Transverse colon (tissue), 4 donors: ENCODE data around the gene TSPAN17.

Experiments
- POLR2A ChIP-seq: fragments of 450-650 bp; IDR thresholded peaks from one replicate; pipeline ENCODE4 v1.6.1; 2016; ENCODE audit warnings: antibody characterized with exemption, mild to moderate bottlenecking, moderate library complexity
- POLR2AphosphoS5 ChIP-seq, 3 donors: sonication (generic); formaldehyde crosslinking; IDR thresholded peaks; one replicate each; pipeline ENCODE4 v1.6.1; 2016; ENCODE audit warnings: antibody characterized with exemption in 3 of 3
- TF ChIP-seq, protein P1 (sequence below), 5 experiments: fragments of 200-600 bp in 3 of 5; fragments of 450-650 bp in 2 of 5; sonication (generic) in 3 of 5; IDR thresholded peaks; 1 replicate in 2 of 5; 2 replicates in 3 of 5; pipeline ENCODE4 v1.5.1; 2016 to 2017; ENCODE audit warnings: antibody characterized with exemption in 5 of 5, inconsistent platforms in 3 of 5, mild to moderate bottlenecking in 2 of 5, moderate library complexity in 1 of 5

DNA sequence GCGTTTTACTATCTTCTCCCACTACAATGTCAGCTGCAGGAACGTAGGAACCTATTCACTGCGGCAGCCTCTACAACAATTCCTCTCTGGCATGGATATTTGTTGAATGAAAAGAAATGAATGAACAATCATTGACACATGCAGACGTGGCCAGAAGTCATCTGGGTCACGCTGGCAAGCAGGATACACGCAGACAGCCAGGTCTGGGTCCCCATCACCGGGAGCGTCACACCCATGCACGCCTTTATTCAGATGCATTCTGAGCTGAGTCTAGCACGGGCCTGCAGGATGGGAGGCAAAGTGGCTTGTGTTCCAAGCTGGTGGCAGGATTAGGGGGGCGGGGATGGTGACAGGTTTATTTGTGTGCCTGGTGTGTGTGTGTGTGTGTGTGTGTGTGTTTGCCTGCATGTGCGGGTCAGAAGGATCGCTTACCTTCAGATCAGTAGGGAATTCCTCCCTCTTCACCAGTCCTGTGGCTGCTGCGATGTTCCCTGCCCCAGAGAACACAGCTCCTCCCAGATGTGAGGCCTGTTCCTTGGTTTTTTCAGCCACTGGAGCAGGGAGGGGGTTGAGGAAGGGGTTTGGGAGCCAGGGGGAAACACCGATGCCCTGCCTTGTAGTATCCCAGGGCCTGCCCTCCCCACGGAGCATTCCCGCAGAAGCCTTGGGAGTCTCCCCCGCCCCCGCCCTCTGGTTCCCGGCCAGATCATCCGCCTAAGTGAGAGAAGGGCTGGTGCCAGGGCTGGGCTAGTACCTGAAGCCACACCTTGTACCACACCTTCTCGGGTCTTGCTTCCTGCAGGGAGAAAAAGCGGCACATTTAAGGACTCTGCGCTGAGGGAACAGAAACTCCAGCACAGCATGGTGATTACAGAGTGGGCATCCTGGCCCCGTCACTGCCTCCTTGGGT is 21.1 kb upstream of the TSPAN17 start:
- TF ChIP-seq POLR2A (no peak), POLR2AphosphoS5 (IDR thresholded peaks at IDR 0.05) (no peak)
- TF ChIP-seq, protein P1, sequence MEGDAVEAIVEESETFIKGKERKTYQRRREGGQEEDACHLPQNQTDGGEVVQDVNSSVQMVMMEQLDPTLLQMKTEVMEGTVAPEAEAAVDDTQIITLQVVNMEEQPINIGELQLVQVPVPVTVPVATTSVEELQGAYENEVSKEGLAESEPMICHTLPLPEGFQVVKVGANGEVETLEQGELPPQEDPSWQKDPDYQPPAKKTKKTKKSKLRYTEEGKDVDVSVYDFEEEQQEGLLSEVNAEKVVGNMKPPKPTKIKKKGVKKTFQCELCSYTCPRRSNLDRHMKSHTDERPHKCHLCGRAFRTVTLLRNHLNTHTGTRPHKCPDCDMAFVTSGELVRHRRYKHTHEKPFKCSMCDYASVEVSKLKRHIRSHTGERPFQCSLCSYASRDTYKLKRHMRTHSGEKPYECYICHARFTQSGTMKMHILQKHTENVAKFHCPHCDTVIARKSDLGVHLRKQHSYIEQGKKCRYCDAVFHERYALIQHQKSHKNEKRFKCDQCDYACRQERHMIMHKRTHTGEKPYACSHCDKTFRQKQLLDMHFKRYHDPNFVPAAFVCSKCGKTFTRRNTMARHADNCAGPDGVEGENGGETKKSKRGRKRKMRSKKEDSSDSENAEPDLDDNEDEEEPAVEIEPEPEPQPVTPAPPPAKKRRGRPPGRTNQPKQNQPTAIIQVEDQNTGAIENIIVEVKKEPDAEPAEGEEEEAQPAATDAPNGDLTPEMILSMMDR (IDR thresholded peaks at IDR 0.05): no peak
